ENCODE measurements around the gene ENO1. TPM values are rescaled to one million over a fixed set of nuclear protein-coding genes. Genes with fewer than 3 reads are reported as not detected.

ENO1 gene
- total and polyA plus RNA-seq, 10 donors, result 249 to 751 (median 390) TPM

DNA sequence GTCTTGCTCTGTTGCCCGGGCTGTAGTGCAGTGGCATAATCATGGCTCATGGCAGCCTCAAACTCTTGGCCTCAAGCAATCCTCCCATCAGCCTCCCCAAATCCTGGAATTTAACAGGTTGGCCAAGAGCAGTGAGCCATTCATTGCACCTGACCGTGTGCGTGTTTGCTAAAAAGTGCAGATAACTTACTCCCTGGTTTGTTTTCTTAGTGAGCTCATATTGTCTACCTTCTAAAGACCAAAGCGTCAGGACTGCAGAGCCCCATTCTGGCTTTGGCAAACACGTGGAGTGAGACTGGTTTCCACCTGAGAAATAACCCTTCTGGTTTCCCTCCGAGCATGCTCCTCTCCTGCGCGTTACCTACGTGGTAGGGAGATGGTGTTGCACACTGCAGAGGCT, 35.0 kb upstream of the ENO1 start:
- no peak for DNase-seq
- H3K27ac ChIP-seq, result no peak overlapping the region
- H3K4me3 ChIP-seq, result no peak overlapping the region
- H3K4me1 ChIP-seq, result peaks cover 0 to 19% (median 6%) of the 10 kb centered on the region in 6 donors
- H3K36me3 ChIP-seq, result no peaks in the 10 kb centered on the region
- TF ChIP-seq POLR2A (IDR thresholded peaks at IDR 0.05) (no peak), POLR2AphosphoS5 (IDR thresholded peaks at IDR 0.05) (no peak)
- TF ChIP-seq, protein P1, sequence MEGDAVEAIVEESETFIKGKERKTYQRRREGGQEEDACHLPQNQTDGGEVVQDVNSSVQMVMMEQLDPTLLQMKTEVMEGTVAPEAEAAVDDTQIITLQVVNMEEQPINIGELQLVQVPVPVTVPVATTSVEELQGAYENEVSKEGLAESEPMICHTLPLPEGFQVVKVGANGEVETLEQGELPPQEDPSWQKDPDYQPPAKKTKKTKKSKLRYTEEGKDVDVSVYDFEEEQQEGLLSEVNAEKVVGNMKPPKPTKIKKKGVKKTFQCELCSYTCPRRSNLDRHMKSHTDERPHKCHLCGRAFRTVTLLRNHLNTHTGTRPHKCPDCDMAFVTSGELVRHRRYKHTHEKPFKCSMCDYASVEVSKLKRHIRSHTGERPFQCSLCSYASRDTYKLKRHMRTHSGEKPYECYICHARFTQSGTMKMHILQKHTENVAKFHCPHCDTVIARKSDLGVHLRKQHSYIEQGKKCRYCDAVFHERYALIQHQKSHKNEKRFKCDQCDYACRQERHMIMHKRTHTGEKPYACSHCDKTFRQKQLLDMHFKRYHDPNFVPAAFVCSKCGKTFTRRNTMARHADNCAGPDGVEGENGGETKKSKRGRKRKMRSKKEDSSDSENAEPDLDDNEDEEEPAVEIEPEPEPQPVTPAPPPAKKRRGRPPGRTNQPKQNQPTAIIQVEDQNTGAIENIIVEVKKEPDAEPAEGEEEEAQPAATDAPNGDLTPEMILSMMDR (IDR thresholded peaks at IDR 0.05 in 8 of 11, conservative IDR thresholded peaks at IDR 0.05 in 3 of 11), result no peak
- no peaks in the 10 kb centered on the region for H3K9me3 ChIP-seq
- peaks cover 0 to 5% (median 0%) of the 10 kb centered on the region in 7 donors for H3K27me3 ChIP-seq (replicated peaks in 1 of 7)
- intact Hi-C loops (cut with DNase I; ENCODE audit: low total_unique reads), result no loop called here
- 80 to 96% (median 85%) methylated on average over 9 of the region's 9 CpGs for WGBS, 5 donors

DNA sequence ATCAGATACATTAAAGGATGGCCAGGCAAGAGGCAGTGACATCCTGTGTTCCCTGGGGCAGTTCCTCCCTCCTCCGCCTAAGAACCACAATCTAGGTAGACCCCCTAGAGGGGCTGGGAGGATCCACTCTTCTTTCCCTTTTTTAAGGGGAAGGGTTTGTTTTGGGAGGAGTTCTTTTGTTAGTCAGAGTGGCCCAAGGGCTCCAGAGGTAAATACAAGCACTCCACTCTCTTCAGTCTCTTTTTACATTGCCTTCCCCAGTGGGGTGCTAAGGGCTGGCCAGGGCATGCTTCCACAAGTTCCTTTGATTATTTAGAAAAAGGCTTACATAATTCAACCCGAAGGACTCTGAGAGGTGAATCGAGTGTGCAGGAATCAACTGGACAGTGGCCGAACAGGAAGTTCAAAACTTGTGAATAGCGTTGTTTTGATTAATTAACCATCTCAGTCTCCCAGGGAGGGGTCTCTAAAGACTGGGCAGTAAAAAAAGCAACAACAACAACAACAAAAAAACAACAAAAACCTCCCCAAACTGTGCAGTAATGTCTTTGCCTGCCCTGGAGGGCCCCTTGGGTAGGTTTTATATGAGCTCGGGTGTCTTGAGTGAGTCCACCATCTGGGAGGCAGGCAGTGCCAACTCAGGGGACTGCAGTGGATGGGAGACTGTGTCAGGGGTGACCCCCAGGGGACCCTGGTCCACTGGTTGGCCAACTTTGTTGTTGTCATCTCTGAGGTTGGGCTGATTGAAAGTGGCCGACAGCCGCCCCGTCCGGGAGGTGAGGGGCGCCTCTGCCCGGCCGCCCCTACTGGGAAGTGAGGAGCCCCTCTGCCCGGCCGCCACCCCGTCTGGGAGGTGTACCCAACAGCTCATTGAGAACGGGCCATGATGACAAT, 33.2 kb upstream of the ENO1 start:
- peaks cover 0 to 5% (median 0%) of the 10 kb centered on the region in 7 donors for H3K27me3 ChIP-seq (replicated peaks in 1 of 7)
- intact Hi-C loops (cut with DNase I; ENCODE audit: low total_unique reads), result no loop called here
- no peaks in the 10 kb centered on the region for H3K36me3 ChIP-seq
- no peaks in the 10 kb centered on the region for H3K9me3 ChIP-seq
- H3K4me1 ChIP-seq, result peaks cover 0 to 12% (median 0%) of the 10 kb centered on the region in 6 donors
- H3K4me3 ChIP-seq, result no peak overlapping the region
- WGBS, 5 donors, result 64 to 92% (median 79%) methylated on average over 6 to 16 of the region's 17 CpGs
- no peak overlapping the region for H3K27ac ChIP-seq
- no peak for TF ChIP-seq POLR2AphosphoS5 (IDR thresholded peaks at IDR 0.05)
- TF ChIP-seq, protein P1 (IDR thresholded peaks at IDR 0.05 in 8 of 11, conservative IDR thresholded peaks at IDR 0.05 in 3 of 11), result no peak
- no peak for TF ChIP-seq POLR2A (IDR thresholded peaks at IDR 0.05)
- DNase-seq, result no peak

DNA sequence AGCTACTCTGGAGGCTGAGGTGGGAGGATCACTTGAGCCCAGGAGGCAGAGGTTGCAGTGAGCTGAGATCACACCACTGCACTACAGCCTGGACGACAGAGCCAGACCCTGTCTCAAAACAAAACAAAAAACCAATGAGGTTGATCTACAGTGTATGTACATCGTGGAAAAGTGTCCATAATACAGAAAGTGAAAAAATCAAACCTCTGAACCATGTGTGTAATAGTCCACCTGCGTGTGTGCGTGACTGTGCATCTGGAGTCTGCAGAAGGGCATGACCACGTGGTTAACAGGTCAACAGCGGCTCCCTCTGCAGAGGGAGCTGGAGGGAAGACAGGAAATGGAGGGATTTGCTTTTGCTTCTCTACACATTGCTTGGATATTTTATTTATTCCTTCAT, 32.4 kb upstream of the ENO1 start:
- DNase-seq, result no peak
- no peak for TF ChIP-seq POLR2A (IDR thresholded peaks at IDR 0.05)
- H3K36me3 ChIP-seq, result no peaks in the 10 kb centered on the region
- 64 to 81% (median 71%) methylated on average over 6 of the region's 6 CpGs for WGBS, 5 donors
- H3K4me3 ChIP-seq, result no peak overlapping the region
- no peaks in the 10 kb centered on the region for H3K9me3 ChIP-seq
- H3K27me3 ChIP-seq (replicated peaks in 1 of 7), result peaks cover 0 to 5% (median 0%) of the 10 kb centered on the region in 7 donors
- intact Hi-C loops (cut with DNase I; ENCODE audit: low total_unique reads), result no loop called here
- peaks cover 0 to 12% (median 0%) of the 10 kb centered on the region in 6 donors for H3K4me1 ChIP-seq
- no peak overlapping the region for H3K27ac ChIP-seq

DNA sequence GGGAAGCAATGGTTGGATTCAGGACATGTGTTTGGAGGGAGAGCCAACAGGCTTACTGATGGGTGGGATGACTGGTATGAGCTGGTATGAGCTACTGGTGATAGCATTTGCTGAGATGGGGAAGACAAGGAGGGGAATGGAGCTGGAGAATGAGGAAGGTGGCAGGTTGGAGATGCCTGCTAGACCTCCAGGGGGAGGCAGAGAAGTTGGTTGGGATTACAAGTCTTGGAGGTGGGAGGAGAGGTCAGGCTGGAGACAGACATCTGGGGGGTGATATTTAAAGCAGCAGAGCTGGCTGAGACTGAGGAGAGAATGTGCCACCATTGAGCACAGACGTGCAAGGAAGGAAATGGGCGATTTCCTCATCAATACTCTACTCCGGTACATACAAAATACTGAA, 31.8 kb upstream of the ENO1 start:
- intact Hi-C loops (cut with DNase I; ENCODE audit: low total_unique reads), result no loop called here
- TF ChIP-seq POLR2AphosphoS5 (IDR thresholded peaks at IDR 0.05), result no peak
- TF ChIP-seq, protein P1 (IDR thresholded peaks at IDR 0.05 in 8 of 11, conservative IDR thresholded peaks at IDR 0.05 in 3 of 11), result no peak
- no peak for TF ChIP-seq POLR2A (IDR thresholded peaks at IDR 0.05)
- no peak for DNase-seq
- H3K27me3 ChIP-seq (replicated peaks in 1 of 7), result peaks cover 0 to 5% (median 0%) of the 10 kb centered on the region in 7 donors
- H3K4me1 ChIP-seq, result peaks cover 0 to 12% (median 0%) of the 10 kb centered on the region in 6 donors
- no peak overlapping the region for H3K27ac ChIP-seq
- 31 to 79% (median 60%) methylated on average over 3 of the region's 3 CpGs for WGBS, 5 donors
- H3K4me3 ChIP-seq, result no peak overlapping the region
- H3K36me3 ChIP-seq, result no peaks in the 10 kb centered on the region
- no peaks in the 10 kb centered on the region for H3K9me3 ChIP-seq
